BE2C (cell line): ENCODE data around the gene OARD1.
A peak's percentile ranks its signal among the peaks of the same experiment; 100 is the strongest.

Source experiments
- DNase-seq: peaks from one replicate; pipeline ENCODE4 v3.0.0-alpha.2; 2020
- H3K27me3 ChIP-seq: fragments of 250-450 bp; sonication (Bioruptor Pico); 2 replicates; pipeline ENCODE4 v1.5.1; 2020; ENCODE audit warnings: mild to moderate bottlenecking
- H3K36me3 ChIP-seq: fragments of 250-450 bp; sonication (Bioruptor Pico); 2 replicates; pipeline ENCODE4 v1.5.1; 2020; ENCODE audit warnings: mild to moderate bottlenecking
- H3K4me1 ChIP-seq: fragments of 250-450 bp; sonication (Bioruptor Pico); 2 replicates; pipeline ENCODE4 v1.5.1; 2020
- H3K4me3 ChIP-seq: 2 replicates; pipeline ENCODE4 v1.5.1; 2011; ENCODE audit warnings: low read depth, low read length
- H3K9me3 ChIP-seq: fragments of 250-450 bp; sonication (Bioruptor Pico); 2 replicates; pipeline ENCODE4 v1.5.1; 2020
- CTCF ChIP-seq: IDR thresholded peaks from 2 replicates; pipeline ENCODE4 v1.5.1; 2012; ENCODE audit warnings: mild to moderate bottlenecking, low read depth, low read length

Gene OARD1

DNA sequence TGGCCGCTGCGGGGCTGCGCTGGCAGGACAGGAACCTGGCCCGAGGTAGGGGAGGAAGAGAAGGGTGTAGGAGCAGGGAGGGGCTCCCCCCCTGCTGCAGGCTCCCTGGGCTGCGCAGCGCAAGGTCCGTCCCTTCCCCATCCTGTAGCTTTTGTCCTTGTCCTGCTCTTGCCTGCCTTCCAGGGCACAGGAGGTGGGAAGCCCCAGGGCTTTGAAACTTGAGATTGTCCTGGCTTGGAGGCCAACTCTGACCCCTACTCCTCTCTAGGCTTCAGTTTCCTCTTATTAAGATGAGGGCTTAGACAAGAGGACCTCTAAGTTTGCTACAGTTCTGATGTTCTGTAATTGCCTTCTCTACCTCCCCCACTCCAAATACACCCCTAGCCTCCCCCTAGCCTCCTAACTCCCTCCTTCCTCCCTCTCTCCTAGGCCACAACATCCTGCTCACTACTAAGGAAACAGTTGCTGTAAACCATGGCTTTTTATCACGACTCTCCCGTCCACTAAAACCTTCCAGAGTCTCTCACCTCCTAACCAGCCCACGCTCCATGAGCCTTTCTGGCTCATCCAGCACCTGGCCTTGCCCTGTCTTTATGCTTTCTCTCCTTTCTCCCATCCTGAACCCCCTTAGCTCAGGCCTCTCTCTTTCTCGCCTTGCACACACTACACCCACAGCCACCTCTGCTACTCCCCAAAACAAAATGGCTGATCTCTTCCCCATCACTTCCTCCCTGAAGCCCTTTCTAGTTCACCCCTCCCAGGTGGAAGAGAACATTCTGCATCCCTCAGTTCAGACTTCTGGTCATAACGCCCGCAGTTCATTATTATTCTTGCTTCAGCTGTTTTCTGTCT lies 43.4 kb downstream of the OARD1 start:
- no peak overlapping the region; the same call in 1 of the 2 replicates for H3K4me3 ChIP-seq
- no peaks in the 10 kb centered on the region for H3K4me1 ChIP-seq
- H3K27me3 ChIP-seq: no peaks in the 10 kb centered on the region
- no peaks in the 10 kb centered on the region for H3K36me3 ChIP-seq
- TF ChIP-seq CTCF: no peak
- H3K9me3 ChIP-seq: no peaks in the 10 kb centered on the region
- no peak for DNase-seq

DNA sequence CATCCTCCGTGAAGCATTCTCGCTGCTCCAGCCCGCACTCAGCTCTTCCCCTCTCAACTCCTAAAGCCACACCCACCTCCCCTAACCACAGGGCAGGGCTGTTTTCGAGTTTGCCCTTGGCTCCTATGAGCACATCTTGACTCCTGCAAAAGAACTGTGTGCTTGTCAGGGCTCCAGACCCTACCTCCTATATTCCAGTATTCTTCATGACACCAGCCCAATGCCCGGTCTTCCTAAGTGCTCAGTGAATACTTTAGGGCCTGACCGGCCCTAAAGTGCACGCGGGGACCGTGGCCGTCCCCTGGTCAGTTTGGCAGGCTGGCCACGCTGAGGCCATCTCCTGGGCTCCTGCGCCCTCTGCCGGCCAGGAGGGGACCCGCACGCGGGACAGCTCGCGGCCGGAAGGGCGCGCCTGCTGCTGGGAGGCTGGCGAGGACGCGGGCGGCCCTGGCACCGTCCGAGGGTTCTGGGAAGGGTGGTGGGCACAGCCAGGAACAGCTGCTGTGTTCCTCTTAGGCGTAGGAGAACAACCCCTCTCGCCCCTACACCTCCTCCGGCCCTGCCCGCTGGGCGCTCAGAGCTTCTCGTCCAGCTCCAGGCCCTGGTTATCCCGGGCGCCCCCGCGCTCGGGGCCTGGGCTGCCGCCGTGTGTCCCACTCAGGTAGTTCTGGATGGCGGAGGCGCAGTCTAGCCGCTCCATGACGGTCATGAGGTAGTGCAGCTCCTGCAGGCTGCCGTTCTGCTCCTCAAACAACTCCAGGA lies 44.2 kb downstream of the OARD1 start:
- H3K4me1 ChIP-seq: peaks cover 4% of the 10 kb centered on the region
- peak; percentile 70 for TF ChIP-seq CTCF
- peak overlapping the region; percentile 57 for H3K4me3 ChIP-seq
- peak; percentile 72 for DNase-seq
- no peaks in the 10 kb centered on the region for H3K9me3 ChIP-seq
- no peaks in the 10 kb centered on the region for H3K36me3 ChIP-seq
- no peaks in the 10 kb centered on the region for H3K27me3 ChIP-seq

DNA sequence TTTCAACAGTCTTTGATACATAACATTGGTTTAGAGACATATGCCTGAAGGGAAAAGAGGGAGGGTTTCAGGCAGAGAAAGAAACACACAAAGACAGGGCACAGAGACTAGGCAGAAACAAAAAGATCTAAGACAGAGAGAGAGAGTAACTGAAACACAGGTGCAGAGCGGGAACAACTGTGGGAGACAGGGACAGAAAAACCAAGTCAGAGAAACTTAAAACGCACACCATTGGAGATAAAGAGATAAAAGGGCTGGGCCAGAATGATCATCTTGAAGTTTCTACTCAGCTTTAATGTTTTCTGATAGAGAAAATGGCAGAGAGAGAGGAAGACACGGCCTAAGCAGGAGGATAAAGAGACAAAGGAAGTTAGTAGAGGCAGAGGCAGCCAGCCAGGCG lies 44.9 kb downstream of the OARD1 start:
- no peaks in the 10 kb centered on the region for H3K36me3 ChIP-seq
- no peak for DNase-seq

GRCh38 chr6:41025966-41026530 lies 46.1 kb downstream of the OARD1 start:
- H3K9me3 ChIP-seq: no peaks in the 10 kb centered on the region
- no peak for DNase-seq

More for the DNA sequence above, 44.9 kb downstream of the OARD1 start:
- peaks cover 10% of the 10 kb centered on the region for H3K4me1 ChIP-seq
- no peak for TF ChIP-seq CTCF
- peak overlapping the region; percentile 57 for H3K4me3 ChIP-seq
- no peaks in the 10 kb centered on the region for H3K9me3 ChIP-seq
- H3K27me3 ChIP-seq: no peaks in the 10 kb centered on the region

DNA sequence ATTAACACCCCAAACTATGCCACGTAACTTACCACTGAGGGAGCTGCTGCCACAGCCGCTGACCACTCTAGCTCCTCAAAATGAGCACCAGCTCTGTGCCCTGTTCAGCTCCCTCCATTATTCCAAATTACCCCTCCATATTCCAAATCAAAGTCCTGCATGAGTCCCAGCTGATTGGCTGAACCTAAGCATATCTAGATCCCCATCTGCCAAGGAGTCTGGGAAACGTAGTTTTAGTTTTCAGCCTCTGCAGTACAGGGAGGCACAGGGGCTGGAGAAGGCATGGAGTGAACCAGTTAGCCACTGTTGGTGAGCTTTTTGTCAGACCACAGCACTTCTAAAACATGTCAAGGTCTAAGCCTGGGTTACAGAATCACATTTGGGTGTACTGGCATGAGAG lies 49.0 kb downstream of the OARD1 start:
- Histone ChIP-seq H3K4me3 (no peak overlapping the region), H3K9me3 (no peaks in the 10 kb centered on the region), H3K4me1 (peaks cover 18% of the 10 kb centered on the region), H3K36me3 (no peaks in the 10 kb centered on the region), H3K27me3 (no peaks in the 10 kb centered on the region)
- DNase-seq: no peak
- no peak for TF ChIP-seq CTCF

More at GRCh38 chr6:41025966-41026530, 46.1 kb downstream of the OARD1 start:
- Histone ChIP-seq H3K27me3 (no peaks in the 10 kb centered on the region), H3K36me3 (no peaks in the 10 kb centered on the region), H3K4me1 (peaks cover 18% of the 10 kb centered on the region), H3K4me3 (no peak overlapping the region)
- no peak for TF ChIP-seq CTCF
